Mammary epithelial cell (primary cell): ENCODE measurements around the gene PSD2.

Experiments used
- EZH2 ChIP-seq: IDR thresholded peaks from 2 replicates; pipeline ENCODE4 v1.6.1; 2012; ENCODE audit warnings: low read length, inconsistent platforms, borderline replicate concordance
- TF ChIP-seq, protein P1 (sequence below), 2 donors: IDR thresholded peaks in 1 of 2; conservative IDR thresholded peaks in 1 of 2; 2 replicates each; pipeline ENCODE4 v1.5.1; 2011 to 2012; ENCODE audit warnings: inconsistent platforms in 2 of 2, low read length in 2 of 2, mild to moderate bottlenecking in 2 of 2, control low read depth in 1 of 2, low read depth in 1 of 2; ENCODE audit not compliant: insufficient read depth in 1 of 2; ENCODE audit errors: extremely low read depth in 1 of 2

DNA sequence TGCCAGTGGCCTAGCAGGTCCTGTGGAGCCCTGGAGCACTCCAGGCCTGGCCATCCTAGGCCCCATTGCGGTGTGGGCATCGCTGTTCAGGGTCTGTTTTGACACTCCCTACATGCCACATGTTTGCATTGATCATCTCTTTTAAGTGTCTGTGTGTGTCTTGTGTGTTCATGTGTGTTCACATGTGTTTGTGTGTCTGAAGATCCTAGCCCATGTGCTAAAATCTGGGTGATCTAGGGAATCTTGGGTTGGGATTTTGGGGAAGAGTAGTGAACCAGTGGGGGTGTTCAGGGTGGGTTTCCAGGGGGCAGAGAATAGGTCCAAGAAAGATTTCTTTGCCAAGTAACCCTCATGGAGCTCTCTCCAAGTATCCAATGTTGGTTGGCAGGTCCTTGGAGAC is 8.4 kb downstream of the PSD2 start:
- TF ChIP-seq, protein P1, sequence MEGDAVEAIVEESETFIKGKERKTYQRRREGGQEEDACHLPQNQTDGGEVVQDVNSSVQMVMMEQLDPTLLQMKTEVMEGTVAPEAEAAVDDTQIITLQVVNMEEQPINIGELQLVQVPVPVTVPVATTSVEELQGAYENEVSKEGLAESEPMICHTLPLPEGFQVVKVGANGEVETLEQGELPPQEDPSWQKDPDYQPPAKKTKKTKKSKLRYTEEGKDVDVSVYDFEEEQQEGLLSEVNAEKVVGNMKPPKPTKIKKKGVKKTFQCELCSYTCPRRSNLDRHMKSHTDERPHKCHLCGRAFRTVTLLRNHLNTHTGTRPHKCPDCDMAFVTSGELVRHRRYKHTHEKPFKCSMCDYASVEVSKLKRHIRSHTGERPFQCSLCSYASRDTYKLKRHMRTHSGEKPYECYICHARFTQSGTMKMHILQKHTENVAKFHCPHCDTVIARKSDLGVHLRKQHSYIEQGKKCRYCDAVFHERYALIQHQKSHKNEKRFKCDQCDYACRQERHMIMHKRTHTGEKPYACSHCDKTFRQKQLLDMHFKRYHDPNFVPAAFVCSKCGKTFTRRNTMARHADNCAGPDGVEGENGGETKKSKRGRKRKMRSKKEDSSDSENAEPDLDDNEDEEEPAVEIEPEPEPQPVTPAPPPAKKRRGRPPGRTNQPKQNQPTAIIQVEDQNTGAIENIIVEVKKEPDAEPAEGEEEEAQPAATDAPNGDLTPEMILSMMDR (conservative IDR thresholded peaks at IDR 0.05 in 1 of 2, IDR thresholded peaks at IDR 0.05 in 1 of 2; ENCODE audit: extremely low read depth in 1 of 2, insufficient read depth in 1 of 2, low read depth in 1 of 2, low read length in 2 of 2): no peak
- no peak for TF ChIP-seq EZH2
